ENCODE measurements around the gene SLC37A1.

SLC37A1 gene

DNA sequence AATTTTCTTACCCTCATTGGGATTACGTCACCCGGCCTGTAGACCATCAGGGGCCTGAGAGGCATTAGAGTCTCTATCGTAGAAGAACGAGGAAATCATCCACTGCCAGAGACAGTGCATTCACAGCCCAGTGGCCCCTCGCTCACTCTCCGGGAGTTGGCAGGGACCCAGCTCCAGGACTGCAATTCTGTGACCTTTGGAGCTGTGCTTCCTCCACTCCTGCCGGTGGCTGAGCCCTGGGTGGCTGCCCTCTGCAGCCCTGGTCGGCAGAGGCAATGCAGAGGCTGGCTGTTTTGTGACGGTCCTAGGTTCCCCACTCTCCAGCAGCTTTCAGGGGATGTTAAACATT lies 12.7 kb downstream of the SLC37A1 start:
- DNase-seq (ENCODE audit: low read depth in 2 of 2), result no peak

DNA sequence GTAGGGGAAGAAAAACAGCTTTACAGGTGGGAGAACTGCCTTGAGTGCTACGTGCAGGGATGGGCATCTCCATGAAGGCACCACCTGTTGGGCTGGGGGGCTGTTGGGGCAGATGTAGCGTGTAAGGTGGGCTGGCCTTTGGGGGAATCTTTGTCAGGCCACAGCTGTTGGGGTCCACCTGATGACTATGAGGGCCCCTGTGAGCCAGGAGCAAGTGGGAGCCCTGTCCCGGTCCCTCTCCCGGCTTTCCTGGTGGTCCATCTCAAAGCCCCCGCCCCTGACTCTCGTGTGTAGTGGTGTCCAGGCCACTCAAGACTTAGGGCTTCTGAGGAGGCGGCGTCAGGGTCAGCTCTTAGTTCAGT lies 13.5 kb downstream of the SLC37A1 start:
- no peak for DNase-seq (ENCODE audit: low read depth in 2 of 2)

DNA sequence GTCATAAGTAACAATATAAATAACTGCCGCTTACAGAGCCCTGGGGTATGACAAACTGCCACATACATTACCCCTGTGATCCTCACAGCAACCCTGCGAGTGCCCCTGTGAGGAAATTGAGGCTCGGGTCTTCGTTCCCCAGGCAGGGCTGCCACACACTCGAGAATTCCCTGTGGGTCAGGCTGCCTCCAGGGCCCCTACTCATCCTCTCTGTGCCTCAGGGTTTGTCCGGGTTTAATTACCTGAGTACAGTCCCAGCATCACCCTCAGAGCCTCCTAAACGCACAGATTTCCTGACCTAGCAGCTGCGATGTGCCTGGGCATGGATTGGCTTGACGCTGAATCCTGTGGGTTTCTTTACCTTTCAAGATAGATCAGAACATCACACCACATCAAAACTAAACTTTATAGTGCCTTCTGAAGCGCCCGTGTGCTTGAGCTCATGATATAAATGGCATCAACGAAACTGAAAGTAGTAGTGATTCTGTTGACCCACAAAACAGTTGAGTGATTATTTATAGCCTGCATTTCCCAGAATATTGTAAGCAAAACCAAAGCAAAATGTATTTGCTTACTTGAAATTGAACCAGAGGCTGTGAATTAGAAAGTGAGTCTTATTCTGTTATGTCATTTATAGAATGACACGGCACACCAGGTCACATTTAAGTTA lies 14.0 kb downstream of the SLC37A1 start:
- DNase-seq (ENCODE audit: low read depth in 2 of 2), result no peak

GRCh38 chr21:42530167-42530518 lies 16.5 kb downstream of the SLC37A1 start:
- DNase-seq (ENCODE audit: low read depth in 2 of 2), result no peak

GRCh38 chr21:42531771-42532170 lies 18.1 kb downstream of the SLC37A1 start:
- no peak for DNase-seq (ENCODE audit: low read depth in 2 of 2)

- DNase-seq (ENCODE audit: low read depth in 2 of 2), result no peak
Observed at GRCh38 chr21:42532466-42533181, 19.0 kb downstream of the SLC37A1 start.

DNA sequence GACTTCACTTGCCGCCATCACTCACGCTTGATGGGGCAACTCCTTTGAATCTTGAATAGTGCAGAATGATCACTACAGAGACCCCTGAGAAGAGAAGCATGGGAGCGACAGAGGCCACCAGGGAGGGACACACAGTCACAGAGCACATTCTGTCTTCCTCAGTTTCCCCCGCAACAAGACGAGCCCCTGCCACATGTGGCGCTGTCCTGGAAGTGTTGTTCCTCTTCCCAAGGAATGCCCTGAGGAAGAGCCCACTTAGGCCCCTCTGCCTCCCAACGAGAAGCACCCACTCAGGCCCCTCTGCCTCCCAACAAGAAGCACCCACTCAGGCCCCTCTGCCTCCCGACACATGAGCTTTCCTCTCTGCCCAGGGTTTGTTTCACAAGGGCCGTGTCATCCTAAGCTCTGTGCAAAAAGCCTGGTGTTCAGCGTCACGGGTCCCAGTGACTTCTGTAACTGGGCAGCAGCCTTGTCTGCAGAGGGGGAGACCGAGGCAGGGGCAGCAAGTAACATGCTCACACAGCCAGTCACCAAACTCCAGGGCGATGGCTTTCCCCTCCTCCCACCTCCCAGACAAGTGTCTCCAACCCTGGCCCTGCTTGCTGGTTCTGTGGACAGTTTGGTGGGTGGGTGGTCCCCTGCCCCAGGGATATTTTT lies 19.8 kb downstream of the SLC37A1 start:
- DNase-seq (ENCODE audit: low read depth in 2 of 2), result no peak

- no peak for DNase-seq (ENCODE audit: low read depth in 2 of 2)
Observed at GRCh38 chr21:42533963-42534355, 20.3 kb downstream of the SLC37A1 start.

GRCh38 chr21:42534421-42535378 lies 21.0 kb downstream of the SLC37A1 start:
- no peak for DNase-seq (ENCODE audit: low read depth in 2 of 2)

GRCh38 chr21:42535602-42536171 lies 22.0 kb downstream of the SLC37A1 start:
- DNase-seq (ENCODE audit: low read depth in 2 of 2), result no peak

DNA sequence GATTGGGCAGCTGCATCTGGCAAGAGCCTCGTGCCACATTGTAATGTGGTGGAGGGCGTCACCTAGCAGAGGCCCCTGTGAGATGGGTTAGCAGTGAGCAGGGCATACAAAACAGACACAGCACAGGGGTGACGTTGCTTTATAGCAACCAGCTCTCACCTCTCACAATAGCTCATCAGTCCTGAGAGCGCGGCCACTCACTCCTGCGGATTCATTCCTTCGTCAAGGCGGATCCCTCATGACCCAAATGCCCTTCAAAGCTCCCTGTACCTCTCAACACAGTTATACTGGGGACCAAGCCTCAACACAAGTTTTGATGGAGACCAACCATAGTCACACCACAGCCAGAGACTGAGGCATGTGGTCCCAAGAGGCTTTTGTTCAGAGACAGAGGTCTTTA lies 22.9 kb downstream of the SLC37A1 start:
- DNase-seq (ENCODE audit: low read depth in 2 of 2), result no peak

DNA sequence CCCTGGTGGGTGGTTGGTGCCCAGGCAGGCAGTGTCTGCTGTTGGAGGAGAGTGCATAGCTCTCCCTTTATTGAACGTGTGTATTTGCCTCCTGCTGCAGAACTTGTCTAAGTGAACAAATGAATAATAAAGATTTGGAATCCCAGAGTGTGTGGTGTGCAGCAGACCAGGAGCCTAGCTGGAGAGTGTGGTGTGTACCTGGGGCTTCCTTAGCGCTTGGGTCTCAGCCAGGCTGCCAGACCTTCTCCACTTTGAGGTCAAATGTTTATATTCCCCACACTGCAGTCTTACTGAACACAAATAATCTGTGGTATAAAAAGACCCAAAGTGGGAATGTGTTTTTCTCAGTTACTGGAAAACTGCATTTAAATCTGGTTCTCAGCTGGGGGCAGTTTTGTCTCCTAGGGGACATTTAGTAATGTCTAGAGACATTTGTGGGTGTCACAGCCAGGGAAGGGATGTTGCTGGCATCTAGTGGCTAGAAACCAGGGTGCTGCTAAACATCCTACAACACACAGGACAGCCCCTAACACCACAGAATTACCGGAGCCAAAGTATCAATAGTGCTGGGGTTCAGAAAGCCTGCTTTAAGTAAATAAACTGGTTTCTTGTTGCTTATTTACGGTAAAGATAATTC lies 23.6 kb downstream of the SLC37A1 start:
- DNase-seq (ENCODE audit: low read depth in 2 of 2), result no peak

DNA sequence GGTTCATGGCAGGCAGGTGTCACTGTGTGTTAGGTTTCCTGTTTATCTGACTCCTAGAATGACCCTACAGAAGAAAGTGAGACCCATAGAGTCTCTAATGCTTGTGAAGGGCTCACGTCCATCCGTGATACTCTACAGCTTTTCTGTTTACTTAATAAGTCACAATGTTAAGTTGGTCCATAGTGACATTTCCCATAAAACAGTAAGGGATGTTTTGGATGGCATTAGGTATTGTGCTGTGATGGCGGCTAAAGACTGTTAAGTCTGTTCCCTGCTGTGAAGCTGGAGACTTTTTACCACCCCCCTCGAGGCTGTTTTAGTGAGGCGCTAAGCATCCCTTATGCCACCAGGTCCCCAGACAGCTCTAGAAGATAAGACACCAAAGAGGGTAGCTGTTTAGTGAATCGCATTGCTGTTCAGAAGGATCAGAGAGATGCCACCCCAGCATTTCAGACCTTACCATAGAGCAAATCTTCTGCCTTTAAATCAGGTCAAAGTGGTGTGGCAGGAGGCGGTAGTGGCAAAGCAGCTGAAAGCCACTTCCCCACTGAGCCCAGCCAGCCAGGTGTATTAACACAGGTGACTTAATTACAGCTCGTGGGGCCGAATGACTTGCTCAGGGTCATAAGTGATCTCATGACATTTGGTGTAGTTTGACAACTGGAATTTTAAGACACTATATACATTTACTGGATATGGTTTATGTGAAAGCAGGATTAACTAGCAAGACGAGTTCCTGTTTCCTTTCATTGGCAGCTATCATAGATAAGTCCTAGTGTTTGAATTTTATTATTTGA lies 25.0 kb downstream of the SLC37A1 start:
- no peak for DNase-seq (ENCODE audit: low read depth in 2 of 2)

- DNase-seq (ENCODE audit: low read depth in 2 of 2), result no peak
Observed at GRCh38 chr21:42539342-42539741, 25.7 kb downstream of the SLC37A1 start.

DNA sequence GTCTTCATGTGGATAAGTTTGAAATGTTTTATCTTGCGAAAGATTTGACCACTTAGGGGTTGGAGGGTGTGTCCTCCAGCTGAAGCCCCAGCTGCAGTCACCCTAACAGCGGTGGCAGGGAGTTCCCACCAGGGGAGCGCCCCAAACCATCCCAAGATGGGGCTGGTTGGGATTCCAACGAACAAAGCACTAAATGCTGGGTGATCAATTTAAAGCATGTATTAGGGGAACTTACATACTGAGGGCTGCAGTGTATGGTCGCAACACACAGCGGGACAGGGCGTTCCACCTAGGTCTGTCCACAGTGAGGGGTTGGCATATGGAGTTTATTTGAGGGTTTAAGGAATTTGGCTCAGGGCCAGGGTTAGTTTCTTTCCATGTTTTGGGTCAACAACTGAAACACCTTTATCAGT lies 26.3 kb downstream of the SLC37A1 start:
- DNase-seq (ENCODE audit: low read depth in 2 of 2), result no peak

DNA sequence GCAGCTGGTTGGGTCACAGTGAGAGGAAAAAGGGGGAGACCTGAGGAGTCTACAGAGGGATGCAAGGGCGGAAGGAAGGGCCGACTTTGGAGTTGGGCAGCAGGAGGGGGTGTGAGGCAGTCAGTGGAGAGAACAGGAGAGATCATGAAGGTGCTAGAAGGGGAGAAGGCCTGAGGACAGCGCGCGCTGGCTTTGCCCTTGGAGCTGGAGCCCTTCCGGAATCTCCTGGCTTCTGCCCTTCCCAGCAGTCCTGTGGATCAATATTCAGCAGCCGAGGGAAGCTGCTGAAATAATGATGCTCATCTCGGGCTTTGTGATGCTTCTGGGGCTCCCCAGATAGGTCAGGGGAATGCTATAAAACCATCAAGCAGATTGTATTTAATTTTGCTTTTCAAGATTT lies 26.7 kb downstream of the SLC37A1 start:
- no peak for DNase-seq (ENCODE audit: low read depth in 2 of 2)

DNA sequence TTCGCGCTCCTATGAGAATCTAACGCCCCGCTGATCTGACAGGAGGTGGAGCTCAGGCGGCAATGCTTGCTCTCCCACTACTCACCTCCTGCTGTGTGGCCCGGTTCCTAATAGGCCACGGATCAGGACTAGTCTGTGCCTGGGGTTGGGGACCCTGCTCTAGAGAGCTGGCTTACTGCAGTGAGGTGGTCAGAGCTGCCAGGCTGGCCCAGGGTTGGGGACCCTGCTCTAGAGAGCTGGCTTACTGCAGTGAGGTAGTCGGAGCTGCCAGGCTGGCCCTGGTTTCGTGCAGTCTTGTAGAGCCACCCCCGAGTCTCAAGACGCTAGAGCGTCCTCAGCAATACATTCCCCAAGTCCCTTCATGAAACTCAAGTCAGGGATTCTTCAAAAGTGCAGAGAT lies 27.5 kb downstream of the SLC37A1 start:
- DNase-seq (ENCODE audit: low read depth in 2 of 2), result no peak

DNA sequence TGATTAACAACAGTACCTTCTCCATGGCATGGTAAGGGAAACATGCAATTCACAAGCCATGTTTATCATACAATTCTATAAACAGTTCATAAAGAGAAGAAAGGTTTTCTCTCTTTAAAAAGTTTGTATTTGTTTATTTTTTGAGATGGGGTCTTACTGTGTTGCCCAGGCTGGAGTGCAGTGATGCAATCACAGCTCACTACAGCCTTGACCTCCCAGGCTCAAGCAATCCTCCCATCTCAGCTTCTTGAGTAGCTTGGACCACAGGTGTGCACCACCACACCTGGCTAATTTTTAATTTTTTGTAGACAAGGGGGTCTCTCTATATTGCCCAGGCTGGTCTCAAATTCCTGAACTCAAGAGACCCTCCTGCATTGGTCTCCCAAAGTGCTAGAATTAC lies 28.0 kb downstream of the SLC37A1 start:
- DNase-seq (ENCODE audit: low read depth in 2 of 2), result no peak

- DNase-seq (ENCODE audit: low read depth in 2 of 2), result no peak
Observed at GRCh38 chr21:42542196-42542595, 28.5 kb downstream of the SLC37A1 start.

DNA sequence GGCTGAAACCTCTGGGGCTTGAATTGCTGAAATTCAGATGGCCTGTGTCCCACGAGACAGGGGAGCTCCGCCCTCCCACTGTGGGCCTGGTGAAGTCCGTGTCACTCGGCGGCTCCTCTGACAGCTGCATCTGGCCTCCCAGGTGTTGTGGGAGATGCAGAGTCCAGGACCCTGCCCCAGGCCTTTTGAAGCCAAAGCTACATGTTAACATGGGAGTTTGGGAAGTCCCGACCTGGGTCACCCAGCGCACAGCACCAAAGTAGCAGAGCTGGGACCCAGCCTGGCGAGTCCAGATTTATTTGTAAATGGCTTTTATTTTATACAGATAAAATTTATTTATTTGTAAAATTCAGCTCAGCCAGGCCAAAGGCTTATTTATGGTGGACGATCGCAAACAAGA lies 28.9 kb downstream of the SLC37A1 start:
- DNase-seq (ENCODE audit: low read depth in 2 of 2), result no peak

All from stimulated activated CD4-positive, alpha-beta T cell treated with anti-CD3 and anti-CD28 coated beads, Interleukin-1b, Interleukin-23, amount 100 ng/mL, for 4 hours (primary cell).